Retinal pigment epithelial cell (primary cell): ENCODE data around the gene TRAF7.
"Not testable (repeated sequence)": the region's sequence is repeated elsewhere in the genome, so short reads cannot be mapped to it uniquely, and the experiment has no call there.

Experiments used
- DNase-seq: peaks from one replicate; pipeline ENCODE4 v3.0.0-alpha.2; 2010; ENCODE audit warnings: low read depth
- H3K4me3 ChIP-seq: 2 replicates; pipeline ENCODE4 v1.5.1; 2011; ENCODE audit warnings: mild to moderate bottlenecking, low read length, control low read depth, moderate library complexity
- TF ChIP-seq, protein P1 (sequence below): conservative IDR thresholded peaks from 2 replicates; pipeline ENCODE4 v1.5.1; 2011; ENCODE audit warnings: low read depth, low read length, control low read depth, inconsistent platforms

The TRAF7 gene

DNA sequence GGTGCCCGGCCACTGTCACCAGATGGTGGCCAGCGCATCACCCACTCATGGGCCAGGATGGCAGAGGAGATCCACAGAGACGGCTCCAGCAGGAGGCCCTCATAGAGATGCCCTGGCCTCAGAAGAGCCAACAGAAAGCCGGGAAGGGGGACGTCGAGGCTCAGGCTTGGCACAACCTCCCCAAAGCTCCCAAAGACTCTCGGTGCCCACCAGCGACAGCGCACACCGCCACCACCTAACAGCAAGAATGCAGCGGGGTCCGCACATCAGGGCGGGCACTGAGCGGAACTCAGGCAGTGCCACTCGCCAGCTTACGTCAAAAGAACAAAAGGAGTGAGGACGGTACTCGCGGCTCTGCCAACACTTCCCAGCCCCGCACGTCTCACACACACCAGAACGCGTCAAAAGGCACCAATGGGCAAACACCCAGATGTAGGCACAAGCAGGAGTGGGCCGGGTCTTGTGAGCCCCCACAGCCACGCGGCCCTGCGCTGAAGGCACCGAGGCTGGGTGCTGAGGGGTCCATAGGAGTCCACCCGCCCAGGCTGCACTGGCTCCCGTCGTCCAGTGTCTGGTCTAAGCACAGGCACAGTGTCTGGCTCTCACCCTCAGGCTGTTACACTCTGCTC lies 28.5 kb upstream of the TRAF7 start:
- DNase-seq, H3K4me3 ChIP-seq: not testable (repeated sequence)

DNA sequence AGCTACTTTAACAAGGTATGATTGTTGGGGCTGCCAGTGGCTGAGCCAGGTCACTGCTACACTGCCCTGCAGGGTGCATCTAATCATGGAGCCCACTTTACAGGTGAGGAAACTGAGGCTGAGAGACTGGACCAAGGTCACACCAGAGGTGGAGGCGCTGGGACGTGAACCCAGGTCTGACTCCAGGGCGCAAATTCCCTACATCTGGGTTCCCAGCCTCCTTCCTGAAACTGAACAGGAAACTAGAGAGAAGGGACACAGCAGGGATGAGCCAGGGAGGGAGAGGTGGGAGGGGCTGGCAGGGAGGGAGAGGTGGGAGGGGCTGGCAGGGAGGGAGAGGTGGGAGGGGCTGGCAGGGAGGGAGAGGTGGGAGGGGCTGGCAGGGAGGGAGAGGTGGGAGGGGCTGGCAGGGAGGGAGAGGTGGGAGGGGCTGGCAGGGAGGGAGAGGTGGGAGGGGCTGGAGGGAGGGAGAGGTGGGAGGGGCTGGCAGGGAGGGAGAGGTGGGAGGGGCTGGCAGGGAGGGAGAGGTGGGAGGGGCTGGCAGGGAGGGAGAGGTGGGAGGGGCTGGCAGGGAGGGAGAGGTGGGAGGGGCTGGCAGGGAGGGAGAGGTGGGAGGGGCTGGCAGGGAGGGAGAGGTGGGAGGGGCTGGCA lies 27.8 kb upstream of the TRAF7 start:
- not testable (repeated sequence) for H3K4me3 ChIP-seq, DNase-seq

DNA sequence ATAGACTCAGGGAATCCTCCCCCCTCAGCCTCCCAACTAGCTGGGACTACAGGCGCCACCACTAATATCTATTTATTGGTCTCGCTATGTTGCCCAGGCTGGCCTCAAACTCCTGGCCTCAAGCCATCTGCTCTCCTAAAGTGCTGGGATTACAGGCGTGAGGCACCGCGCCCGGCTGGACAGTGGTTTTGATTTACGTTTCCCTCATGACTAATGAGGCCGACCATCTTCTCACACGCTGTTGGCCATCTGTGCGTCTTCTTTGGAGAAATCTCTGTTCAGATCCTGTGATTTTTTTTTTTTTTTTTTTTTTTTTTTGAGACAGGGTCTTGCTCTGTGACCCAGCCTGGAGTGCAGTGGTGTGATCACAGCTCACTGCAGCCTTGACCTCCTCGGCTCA lies 26.3 kb upstream of the TRAF7 start:
- not testable (repeated sequence) for H3K4me3 ChIP-seq

DNA sequence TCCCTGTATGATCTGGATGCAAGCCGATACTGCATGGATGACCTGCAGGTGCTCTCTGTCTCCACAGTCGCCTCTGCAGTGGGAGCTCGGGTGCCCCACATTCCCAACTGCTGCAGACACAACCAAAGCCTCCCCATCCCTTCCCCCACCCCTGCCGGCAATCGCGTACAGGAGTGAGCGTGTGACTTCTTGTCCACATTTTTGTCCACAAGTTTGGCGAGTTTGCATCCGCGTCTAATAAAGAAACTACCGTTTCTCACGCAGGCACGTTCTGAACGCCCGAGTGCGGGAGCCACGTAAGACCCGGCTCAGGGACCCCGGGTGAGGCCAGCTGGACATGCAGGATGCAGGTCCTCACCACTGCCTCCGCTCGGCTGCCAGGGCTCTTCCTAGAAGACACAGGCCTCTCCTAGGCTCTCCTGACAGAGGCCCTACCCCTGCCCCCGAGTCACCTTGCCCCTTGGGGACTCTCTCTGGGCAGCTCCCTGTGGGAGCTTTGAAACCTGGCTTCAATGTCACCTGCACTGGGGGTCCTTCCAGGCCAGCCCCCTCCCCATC lies 25.6 kb upstream of the TRAF7 start:
- not testable (repeated sequence) for DNase-seq, H3K4me3 ChIP-seq

More for the DNA sequence above, 26.3 kb upstream of the TRAF7 start:
- not testable (repeated sequence) for DNase-seq

DNA sequence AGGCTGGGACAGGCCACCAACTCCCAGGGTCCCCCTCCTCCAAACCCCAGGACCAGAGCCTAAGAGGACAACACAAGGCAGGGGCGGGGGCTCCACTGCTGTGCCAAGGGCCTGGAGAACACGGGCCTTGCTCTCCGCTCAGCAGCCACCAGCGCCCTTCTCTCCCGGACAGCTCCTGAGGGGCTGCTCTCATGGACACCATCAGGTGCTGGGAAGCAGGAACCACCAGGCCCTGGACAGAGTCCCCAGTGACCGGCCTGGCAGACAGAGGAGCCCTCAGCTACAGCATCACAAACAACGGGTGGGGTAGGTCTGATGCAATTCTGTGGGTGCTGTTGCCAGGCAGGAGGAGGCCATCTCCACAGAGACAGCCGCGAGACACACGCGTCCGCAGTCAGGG lies 21.8 kb upstream of the TRAF7 start:
- DNase-seq, H3K4me3 ChIP-seq: not testable (repeated sequence)

DNA sequence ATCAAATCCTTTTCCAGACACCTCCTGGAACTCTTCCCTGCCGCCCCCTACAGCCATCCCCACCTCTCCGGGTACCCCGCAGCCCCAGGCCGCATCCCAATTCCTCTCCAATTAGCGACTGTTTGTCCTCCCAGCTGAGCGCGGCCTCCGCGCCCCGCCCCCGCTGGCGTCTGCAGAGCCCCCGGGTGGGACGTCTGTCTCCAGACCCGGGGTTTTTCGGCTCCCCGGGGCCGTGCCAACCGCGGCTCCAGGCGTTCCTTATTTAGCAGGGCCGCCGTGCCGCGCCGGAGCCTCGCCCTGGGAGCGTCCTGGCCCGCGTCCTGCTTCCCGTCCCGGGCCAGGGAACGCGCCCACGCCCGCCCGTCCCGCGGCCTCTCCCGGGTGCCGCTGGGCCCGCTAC lies 20.5 kb upstream of the TRAF7 start:
- DNase-seq, result not testable (repeated sequence)
- H3K4me3 ChIP-seq, result peak overlapping the region; percentile 46

DNA sequence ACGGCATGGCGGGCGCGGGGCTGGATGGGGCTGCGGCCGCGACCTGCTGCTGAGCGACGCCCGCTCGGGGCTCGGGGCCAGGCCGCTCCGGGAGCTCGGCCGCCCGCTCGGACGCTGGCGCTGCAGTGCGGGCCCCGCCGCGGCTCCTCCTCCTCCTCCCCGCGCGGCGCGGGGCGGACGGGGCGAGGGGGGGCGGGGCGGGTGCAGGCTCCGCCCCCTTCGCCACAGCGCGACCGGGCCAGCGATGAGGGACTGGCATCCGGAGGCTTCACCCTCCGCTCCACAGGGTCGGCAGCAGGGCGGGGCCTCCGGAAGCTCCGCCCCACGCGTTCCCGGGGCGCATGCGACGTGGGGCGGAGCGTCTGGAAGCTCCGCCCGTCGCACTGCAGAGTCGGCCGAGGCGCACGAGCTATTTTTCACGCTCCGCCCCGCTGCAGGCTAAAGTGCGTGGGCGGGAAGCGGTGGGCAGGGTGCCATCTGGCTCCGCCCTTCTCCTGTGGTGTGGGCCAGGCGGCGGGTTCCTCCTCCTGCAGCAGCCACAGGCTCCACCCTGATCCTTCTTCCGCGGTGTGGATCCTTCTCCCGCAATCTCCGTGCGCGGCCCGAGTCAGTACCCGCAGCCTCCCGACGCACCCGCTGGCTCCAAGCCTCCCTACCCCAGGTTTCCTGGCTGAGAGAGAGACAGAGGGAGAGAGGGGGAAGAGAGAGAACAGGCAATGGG lies 19.7 kb upstream of the TRAF7 start, which contains the start of gene PKD1:
PKD1 (minus strand) TSS at position 129 of the 721 bp plus-strand sequence. CDS start 209 bp downstream, outside the sequence.
- peak; percentile 76 for DNase-seq
- peak within 1 kb of the TSS; percentile 46 for H3K4me3 ChIP-seq

DNA sequence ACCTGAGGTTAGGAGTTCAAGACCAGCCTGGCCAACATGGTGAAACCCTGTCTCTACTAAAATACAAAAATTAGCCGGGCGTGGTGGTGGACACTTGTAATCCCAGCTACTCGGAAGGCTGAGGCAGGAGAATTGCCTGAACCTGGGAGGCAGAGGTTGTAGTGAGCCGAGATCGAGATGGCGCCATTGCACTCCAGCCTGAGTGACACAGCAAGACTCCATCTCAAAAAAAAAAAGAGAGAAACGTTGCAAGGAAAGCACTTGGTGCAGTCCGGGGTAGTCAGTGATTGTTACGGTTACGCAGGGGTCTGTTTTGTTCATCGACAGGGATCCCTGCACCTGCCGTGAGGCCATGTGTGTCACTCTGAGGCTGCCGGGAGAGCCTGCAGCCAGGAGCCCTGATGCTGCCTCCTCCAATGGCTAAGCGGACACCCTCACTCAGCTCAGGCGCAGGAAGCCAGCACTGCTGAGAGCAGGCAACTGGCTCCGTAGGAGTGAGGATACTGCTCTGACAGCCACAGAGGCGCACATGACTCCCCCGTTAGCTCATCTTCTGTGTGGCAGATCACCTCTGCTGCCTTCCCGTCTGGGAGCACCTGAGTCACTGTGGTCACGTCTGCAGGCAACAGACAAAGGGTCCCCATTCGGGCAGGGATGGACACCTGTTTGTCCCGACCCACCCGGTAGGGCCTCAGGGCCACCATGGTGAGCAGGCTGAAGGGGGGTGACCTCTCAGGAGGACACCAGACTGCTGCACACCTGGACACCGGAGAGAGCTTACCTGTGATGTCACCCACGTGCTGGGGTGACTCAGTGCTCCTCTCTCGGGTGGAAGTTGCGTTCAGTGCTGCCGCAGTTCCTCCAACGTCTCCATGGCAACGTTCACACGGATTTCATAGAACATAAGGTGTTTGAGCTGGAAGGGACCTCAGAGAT lies 12.4 kb upstream of the TRAF7 start:
- TF ChIP-seq, protein P1, sequence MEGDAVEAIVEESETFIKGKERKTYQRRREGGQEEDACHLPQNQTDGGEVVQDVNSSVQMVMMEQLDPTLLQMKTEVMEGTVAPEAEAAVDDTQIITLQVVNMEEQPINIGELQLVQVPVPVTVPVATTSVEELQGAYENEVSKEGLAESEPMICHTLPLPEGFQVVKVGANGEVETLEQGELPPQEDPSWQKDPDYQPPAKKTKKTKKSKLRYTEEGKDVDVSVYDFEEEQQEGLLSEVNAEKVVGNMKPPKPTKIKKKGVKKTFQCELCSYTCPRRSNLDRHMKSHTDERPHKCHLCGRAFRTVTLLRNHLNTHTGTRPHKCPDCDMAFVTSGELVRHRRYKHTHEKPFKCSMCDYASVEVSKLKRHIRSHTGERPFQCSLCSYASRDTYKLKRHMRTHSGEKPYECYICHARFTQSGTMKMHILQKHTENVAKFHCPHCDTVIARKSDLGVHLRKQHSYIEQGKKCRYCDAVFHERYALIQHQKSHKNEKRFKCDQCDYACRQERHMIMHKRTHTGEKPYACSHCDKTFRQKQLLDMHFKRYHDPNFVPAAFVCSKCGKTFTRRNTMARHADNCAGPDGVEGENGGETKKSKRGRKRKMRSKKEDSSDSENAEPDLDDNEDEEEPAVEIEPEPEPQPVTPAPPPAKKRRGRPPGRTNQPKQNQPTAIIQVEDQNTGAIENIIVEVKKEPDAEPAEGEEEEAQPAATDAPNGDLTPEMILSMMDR, result no peak
- no peak for DNase-seq
- no peak overlapping the region for H3K4me3 ChIP-seq

DNA sequence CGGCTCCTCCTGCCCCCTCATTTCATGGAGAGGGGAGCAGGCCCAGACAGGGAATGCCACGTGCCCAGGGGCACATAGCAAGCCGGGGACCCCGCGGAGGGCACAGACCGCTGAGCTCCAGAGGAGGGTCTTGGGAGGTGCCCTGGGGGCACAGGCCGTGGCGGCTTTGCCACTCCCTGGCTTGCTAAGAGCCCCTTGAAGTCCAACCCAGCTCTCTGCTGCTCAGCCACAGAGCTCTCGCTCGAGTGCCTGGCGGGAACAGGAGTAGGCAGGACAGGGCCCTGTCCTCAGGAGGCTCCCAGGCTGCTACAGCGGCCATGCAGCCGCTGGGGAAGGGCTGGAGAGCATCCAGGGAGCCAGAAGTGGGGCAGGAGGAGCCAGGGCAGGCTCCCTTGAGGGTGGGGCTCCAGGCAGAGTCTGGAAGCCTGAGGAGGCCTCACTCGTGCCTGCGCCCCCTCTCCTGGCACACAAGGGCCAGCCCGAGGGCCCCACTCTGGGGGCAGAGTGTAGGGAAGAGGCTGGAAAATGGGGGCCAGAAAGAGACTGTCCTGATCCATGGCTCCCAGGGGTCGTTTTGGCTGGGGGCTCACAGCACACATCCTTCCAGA lies 11.6 kb upstream of the TRAF7 start:
- H3K4me3 ChIP-seq, result no peak overlapping the region
- TF ChIP-seq, protein P1, result no peak
- no peak for DNase-seq

DNA sequence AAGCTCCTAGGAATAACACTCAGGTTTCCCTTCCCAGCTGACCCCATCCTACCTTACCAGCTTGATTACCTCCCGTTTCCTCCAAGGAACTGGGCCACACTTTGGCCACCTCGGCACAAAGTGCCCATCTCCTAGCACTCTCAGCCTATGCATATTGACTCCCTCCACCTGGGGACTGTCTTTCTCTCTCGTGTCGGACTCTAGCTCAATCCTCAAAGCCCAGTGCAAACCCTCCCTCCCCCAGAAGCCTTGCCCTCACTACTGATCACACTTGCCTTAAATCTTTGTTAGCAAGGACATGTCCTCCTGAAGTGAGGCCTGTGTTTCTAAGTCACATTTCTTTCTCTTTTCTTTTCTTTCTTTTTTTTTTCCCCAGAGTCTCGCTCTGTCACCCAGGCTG lies 9.7 kb upstream of the TRAF7 start:
- H3K4me3 ChIP-seq, result no peak overlapping the region
- TF ChIP-seq, protein P1, result no peak

More for the DNA sequence above, 9.7 kb upstream of the TRAF7 start:
- no peak for DNase-seq
